ENCODE results near the gene CCL8.

The CCL8 gene

DNA sequence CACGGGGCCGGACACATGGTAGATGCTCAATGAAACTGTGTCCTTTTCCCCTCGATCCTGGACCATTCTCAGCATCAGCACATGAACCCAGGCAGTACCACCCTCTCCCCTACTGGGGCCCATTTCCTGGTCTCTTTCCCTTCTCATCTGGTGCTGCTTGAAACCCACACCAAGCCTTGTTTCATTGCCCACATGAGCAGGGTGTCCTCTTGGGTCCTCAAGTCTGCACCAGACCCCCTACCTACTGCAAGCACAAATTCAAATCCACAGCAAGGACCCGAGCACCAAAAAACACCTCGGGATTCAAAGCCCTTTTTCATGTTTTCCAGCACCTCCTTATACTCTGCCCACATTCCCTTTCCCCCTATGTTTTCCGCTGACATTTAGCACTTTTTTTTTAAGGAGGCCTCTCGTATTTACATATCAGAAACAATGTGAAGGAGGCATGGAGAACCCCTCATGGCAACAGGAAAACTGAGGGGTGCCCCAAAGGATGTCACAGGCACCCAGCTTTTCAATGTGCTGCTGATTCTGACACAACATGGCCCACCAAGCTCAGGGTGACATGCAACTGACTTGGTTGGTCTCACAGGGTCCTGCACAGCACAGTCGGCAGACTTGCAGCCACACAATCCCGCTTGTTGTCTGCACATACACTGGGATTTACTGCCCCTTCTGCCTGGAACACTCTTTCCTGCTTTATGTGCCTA, 48.4 kb downstream of the CCL8 start:
- no peak for DNase-seq (ENCODE audit: low read depth, low spot score)
- in situ Hi-C loops (cut with HindIII; ENCODE audit: low sequenced_read_pairs), result loop anchor here (25.0 kb wide), 1 partner anchor 180 kb away; no protein-coding TSS in a partner anchor
- H3K4me3 ChIP-seq (ENCODE audit: low read depth, low read length), result no peak overlapping the region
- TF ChIP-seq, protein P1, sequence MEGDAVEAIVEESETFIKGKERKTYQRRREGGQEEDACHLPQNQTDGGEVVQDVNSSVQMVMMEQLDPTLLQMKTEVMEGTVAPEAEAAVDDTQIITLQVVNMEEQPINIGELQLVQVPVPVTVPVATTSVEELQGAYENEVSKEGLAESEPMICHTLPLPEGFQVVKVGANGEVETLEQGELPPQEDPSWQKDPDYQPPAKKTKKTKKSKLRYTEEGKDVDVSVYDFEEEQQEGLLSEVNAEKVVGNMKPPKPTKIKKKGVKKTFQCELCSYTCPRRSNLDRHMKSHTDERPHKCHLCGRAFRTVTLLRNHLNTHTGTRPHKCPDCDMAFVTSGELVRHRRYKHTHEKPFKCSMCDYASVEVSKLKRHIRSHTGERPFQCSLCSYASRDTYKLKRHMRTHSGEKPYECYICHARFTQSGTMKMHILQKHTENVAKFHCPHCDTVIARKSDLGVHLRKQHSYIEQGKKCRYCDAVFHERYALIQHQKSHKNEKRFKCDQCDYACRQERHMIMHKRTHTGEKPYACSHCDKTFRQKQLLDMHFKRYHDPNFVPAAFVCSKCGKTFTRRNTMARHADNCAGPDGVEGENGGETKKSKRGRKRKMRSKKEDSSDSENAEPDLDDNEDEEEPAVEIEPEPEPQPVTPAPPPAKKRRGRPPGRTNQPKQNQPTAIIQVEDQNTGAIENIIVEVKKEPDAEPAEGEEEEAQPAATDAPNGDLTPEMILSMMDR (IDR thresholded peaks at IDR 0.05; ENCODE audit: low read depth, low read length), result no peak

DNA sequence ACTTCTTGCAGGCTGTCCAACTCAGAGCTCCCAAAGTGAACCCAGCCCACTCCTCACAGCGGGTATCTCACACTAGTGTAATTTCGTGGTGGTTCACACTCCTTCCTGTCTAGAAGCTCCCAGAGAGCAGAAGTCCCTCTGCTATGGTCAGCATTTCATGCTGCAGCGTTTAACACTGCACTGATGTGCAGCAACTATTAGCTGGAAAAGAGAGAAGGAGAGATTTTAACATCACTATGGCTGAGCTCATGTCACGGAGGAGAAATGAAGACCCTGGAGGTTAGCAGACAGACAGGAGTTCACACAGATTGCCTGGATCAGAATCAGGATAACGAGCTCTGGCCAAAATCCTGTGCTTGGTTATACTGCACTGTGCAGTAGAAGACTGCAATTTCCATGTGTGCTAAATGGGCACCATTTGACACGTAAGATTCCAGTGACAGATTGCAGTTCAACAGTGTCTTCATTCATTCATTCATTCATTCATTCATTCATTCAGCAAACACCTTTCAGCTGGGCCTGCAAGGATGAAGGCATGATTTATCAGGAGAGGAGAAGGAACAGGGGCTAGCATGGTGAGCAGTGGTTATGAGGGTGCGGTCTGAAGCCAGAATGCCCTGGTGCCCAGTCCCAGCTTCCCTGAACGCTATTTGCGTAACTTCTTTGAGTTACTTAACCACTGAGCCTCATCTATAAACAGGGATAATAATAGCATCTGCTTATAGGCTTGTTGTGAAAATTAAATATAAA, 49.1 kb downstream of the CCL8 start:
- in situ Hi-C loops (cut with HindIII; ENCODE audit: low sequenced_read_pairs), result loop anchor here (25.0 kb wide), 1 partner anchor 181 kb away; no protein-coding TSS in a partner anchor
- TF ChIP-seq, protein P1 (IDR thresholded peaks at IDR 0.05; ENCODE audit: low read depth, low read length), result no peak
- DNase-seq (ENCODE audit: low read depth, low spot score), result no peak
- no peak overlapping the region for H3K4me3 ChIP-seq (ENCODE audit: low read depth, low read length)

DNA sequence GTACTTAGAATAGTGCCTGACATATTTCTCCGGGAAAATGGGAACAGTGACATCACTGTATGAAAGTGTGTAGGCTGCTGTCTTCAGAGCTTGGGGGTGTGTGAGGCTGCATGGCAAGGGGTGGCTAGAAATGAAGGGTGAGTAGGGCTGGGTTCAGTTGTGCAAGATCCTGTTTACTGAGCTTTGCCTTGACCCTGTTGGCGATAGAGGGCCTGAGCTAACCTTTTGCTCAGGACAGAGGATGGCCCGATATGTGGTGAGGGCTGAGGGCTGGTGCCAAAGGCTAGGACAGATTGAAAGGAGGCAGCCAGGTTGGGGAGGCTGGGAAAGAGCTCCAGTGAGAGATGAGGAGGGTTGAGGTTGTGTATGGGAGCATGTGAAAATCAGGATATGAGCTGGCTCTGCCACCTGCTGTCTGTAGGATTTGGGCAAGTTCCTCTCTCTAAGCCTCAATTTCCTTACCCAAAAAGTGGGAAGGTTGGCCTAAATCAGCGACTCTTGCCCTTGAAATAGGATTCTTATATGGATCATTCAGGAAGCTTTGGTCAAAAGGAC, 49.8 kb downstream of the CCL8 start:
- no peak for DNase-seq (ENCODE audit: low read depth, low spot score)
- H3K4me3 ChIP-seq (ENCODE audit: low read depth, low read length), result no peak overlapping the region
- in situ Hi-C loops (cut with HindIII; ENCODE audit: low sequenced_read_pairs), result loop anchor here (25.0 kb wide), 1 partner anchor 182 kb away; no protein-coding TSS in a partner anchor
- TF ChIP-seq, protein P1 (IDR thresholded peaks at IDR 0.05; ENCODE audit: low read depth, low read length), result no peak

DNA sequence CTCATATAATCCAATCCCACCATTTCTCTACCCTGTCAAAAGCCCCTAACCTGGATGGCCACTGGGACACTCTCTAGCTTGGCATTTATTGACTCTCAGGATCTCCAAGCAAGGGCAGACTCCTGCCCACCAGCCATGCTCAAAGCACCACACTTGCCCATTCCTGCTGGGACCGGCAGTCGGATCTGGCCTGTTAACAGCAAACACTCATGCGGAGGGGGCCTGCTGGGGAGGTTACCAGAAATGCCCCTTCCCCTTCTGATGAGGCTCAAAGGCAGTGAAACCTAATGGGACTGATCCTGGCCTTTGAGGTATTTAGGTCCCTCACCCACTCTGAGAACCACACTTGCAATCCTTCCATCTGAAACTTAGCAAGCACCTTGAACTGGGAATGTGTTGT, 50.3 kb downstream of the CCL8 start:
- no peak overlapping the region for H3K4me3 ChIP-seq (ENCODE audit: low read depth, low read length)
- no peak for DNase-seq (ENCODE audit: low read depth, low spot score)
- TF ChIP-seq, protein P1 (IDR thresholded peaks at IDR 0.05; ENCODE audit: low read depth, low read length), result no peak
- in situ Hi-C loops (cut with HindIII; ENCODE audit: low sequenced_read_pairs), result loop anchor here (25.0 kb wide), 1 partner anchor 182 kb away; no protein-coding TSS in a partner anchor

DNA sequence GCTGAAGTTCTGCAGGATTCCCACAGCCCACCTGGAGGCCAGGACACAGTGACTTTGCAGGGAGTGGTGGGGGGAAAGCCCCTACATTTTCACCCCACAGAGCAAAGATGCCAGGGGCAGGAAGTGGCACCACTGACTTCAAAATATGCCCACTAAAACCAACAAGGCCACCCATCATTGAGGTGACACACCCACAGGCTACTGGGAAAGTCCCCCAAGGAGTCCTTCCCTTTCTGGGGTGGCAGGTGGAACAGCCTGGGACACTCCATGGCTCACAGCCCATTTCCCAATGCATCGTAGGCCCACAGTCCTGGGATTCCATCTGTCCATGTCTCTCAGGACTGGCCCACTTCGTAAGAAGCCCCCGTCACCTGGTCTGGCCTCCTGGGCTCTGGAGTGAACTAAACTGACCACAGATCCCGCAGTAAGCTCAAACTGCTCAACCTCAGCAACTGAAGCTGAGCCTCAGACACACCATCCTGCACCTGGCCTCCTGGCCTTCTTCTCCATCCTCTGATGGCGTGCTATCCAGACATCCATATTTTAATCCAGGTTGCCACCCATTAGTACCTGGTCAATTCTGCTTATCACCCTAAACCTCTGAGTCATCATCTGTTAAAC, 51.3 kb downstream of the CCL8 start:
- no peak overlapping the region for H3K4me3 ChIP-seq (ENCODE audit: low read depth, low read length)
- in situ Hi-C loops (cut with HindIII; ENCODE audit: low sequenced_read_pairs), result loop anchor here (25.0 kb wide), 1 partner anchor 183 kb away; no protein-coding TSS in a partner anchor
- no peak for DNase-seq (ENCODE audit: low read depth, low spot score)
- TF ChIP-seq, protein P1 (IDR thresholded peaks at IDR 0.05; ENCODE audit: low read depth, low read length), result no peak

DNA sequence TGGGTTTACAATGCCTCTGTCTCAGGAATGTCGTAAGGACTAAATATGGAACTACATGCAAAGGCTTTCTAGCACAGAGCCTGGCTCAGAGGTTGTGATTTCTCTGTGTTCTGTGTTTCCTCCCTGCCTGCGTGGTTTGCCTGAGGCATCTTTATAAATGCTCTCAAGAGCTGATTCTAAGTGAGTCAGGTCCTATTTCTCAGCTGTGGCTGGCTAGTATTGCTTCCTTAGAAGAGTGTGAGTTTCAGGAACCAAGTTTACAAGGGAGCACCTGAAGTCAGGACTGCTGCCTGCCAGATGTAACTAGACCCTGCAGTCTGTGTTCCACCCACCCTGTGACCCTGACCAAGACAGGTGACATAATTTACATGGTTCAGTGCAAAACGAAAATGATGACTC, 51.8 kb downstream of the CCL8 start:
- TF ChIP-seq, protein P1 (IDR thresholded peaks at IDR 0.05; ENCODE audit: low read depth, low read length), result no peak
- H3K4me3 ChIP-seq (ENCODE audit: low read depth, low read length), result no peak overlapping the region
- in situ Hi-C loops (cut with HindIII; ENCODE audit: low sequenced_read_pairs), result loop anchor here (25.0 kb wide), 1 partner anchor 184 kb away; no protein-coding TSS in a partner anchor
- DNase-seq (ENCODE audit: low read depth, low spot score), result no peak

Measured in astrocyte of the spinal cord (primary cell).